Thyroid gland (tissue), 4 donors: ENCODE measurements around the gene HCN1.

Experiments used
- CTCF ChIP-seq, 6 experiments: fragments of 200-600 bp in 3 of 6; fragments of 450-650 bp in 3 of 6; sonication (generic) in 3 of 6; IDR thresholded peaks; one replicate each; pipeline ENCODE4 v1.5.1; 2016 to 2019; ENCODE audit warnings: antibody characterized with exemption in 6 of 6, mild to moderate bottlenecking in 2 of 6, inconsistent platforms in 1 of 6, moderate library complexity in 1 of 6
- POLR2A ChIP-seq, 2 donors: fragments of 450-650 bp; IDR thresholded peaks; one replicate each; pipeline ENCODE4 v1.6.1; 2017; ENCODE audit warnings: antibody characterized with exemption in 2 of 2, mild to moderate bottlenecking in 2 of 2, moderate library complexity in 1 of 2

DNA sequence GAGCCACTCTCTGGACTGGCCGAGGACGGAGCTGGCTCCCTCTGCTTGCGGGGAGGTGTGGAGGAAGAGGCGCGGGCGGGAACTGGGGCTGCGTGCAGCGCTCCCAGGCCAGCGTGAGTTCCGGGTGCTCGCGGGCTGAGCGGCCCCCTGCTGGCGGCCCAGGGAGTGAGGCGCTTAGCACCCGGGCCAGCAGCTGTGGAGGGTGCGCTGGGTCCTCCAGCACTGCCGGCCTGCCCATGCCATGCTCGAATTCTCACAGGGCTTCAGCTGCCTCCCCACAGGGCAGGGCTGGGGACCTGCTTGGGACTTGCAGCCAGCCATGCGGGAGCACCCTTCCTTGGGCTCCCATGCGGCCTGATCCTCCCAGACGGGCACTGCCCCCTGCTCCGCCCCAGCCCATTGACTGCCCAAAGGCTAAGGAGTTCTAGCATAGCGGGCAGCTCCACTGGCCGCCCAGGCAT, 470.6 kb downstream of the HCN1 start:
- TF ChIP-seq CTCF (IDR thresholded peaks at IDR 0.05) (no peak), POLR2A (IDR thresholded peaks at IDR 0.05) (no peak)
